DMS79 treated with DMSO at 0.1 percent for 48 hours (cell line): ENCODE data around the gene RPN1.
A peak's percentile ranks its signal among the peaks of the same experiment; 100 is the strongest.
"Not testable (repeated sequence)": the region's sequence is repeated elsewhere in the genome, so short reads cannot be mapped to it uniquely, and the experiment has no call there.

Experiments
- DNase-seq: peaks from one replicate; lab custom pipeline; 2025; lab: John Stamatoyannopoulos, UW

The RPN1 gene

DNA sequence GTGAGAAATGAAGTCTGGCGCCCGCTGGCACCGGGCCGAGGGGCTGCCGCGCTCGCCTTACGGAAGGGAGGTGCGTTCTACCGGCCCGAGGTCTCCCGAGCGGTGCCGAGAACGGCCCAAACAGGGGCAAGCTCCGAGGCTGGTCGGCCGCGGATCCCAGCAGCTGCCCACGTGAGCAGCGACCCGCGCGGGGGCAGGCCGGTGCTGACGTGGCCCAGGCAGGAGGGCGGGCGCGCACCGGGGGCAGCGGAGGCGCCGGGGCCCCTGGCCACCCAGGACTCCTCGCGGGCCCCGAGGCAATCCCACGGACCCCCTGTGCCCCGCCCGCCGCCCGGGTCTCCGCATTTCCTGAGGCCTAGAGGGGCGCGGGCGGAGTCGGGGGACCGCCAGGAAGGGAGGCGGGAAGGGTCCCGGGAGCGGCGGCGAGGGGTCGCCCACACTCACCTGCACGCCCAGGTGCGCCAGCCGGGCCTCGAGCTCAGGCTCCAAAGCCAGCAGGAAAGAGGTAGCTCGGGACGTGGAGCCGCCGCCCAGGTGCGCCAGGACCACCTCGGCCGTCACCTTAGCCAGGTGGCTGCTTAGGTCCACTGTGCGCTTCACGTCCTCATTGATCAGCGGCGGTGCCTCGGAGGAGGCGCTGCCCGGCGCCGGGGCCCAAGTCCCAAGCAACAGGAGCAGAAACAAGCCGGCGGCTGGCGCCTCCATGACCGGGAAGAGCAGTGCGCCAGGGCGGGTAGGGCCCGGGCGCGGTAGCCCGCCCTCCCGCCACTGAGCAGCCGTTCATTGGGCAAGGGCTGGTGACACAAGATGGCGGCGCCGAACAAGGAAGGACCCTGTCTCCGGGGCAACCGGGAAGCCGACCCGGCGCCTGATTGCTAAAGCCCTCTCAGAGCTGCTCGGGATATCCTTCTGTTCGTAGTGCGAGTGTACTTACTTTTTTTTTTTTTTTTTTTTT is at the start of gene RPN1:
TSS of gene RPN1 (minus strand) at position 723 of the 955 bp plus-strand sequence. CDS start at position 705, 18 bp downstream.
- peak; percentile 90 for DNase-seq

GRCh38 chr3:128698211-128699047 is 47.8 kb upstream of the RPN1 start:
- DNase-seq, result peak; percentile 27

- DNase-seq, result no peak
Measured at GRCh38 chr3:128697341-128697740, 46.7 kb upstream of the RPN1 start.

GRCh38 chr3:128693696-128694095 is 43.1 kb upstream of the RPN1 start:
- DNase-seq, result no peak

DNA sequence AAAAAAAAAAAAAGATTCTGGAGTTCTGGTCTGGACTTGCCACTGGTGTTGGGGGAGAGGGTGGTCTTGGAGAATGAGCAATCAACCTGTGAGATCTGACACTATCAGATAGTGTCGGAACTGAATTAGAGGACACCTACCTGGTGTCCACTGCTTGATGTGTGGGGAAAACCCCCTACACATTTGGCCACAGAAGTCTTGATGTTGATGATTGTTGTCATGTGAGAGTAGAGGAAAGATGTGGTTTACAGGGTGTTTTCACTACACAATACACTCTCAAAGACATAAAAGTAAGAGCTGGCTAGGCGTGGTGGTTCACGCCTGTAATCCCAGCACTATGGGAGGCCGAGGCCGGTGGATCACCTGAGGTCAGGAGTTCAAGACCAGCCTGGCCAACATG is 38.4 kb upstream of the RPN1 start:
- no peak for DNase-seq

DNA sequence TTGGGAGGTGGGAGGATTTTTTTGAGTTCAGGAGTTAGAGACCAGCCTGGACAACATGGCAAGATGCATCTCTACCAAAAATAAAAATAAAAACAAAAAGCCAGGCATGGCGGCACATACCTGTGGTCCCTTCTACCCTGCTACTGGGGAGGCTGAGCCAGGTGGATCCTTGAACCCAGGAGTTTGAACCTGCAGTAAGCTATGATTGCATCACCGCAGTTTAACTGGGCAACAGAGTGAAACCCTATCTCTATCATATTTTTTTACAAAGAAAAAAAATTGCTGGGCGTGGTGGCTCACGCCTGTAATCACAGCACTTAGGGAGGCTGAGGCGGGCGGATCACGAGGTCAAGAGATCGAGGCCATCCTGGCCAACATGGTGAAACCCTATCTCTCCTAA is 35.8 kb upstream of the RPN1 start:
- no peak for DNase-seq

- no peak for DNase-seq
Measured at GRCh38 chr3:128684986-128685726, 34.5 kb upstream of the RPN1 start.

DNA sequence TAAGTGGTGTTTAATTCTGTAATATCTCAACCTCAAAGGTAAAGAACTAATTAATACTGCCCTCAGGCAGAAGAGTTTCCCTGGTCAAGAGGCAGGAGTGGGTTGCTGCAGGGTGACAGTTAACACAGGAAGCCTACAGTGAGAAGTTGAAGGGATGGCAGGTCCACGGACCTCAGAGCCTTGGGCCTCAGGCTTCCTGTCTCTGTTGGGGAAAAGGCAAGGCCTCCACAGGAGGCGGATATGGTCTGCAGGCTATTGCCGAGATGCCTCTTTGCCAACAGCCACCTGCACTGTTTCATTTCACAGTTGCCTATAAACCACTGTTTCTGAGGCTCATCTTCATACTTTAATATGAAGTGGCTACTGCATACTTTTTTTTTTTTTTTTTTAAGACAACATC is 33.3 kb upstream of the RPN1 start:
- no peak for DNase-seq

GRCh38 chr3:128681369-128681829 is 30.8 kb upstream of the RPN1 start:
- peak; percentile 64 for DNase-seq

DNA sequence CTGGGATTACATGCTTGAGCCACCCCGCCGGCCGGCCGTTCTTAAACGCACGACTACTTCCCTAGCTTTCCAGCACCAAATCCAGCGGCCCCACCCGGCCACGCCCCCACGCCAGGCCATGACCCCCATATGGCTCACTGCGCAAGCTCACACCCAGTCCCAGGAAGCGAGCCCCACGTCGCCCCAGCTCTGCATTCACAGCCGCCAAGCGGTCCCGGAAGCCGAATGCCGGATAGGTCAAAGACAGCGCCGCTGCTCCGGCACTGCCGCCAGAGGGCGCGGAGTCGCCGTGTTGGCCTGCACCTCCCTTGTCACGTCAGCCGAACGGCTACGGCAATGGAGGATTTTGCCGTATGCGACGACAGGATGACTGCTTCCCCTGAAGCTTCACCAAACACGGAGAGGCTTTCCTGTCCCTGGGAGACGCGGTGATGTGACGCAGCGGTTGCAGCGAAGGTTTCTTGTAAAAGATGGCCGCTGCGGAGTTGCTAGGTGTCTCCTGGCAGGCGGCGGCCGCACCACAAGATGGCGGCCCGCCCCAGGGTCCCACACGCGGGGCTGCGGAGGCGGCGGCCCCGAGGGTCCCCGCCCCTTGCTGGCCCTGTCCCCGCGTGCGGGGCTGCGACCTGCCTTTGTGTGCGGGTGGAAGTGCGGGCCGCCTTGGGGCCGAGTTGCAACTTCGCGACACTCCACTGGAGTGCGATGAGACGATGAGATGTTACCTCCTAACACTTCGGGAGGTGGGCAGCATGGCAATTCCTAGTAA is 30.2 kb upstream of the RPN1 start:
- DNase-seq, result peak; percentile 98

DNA sequence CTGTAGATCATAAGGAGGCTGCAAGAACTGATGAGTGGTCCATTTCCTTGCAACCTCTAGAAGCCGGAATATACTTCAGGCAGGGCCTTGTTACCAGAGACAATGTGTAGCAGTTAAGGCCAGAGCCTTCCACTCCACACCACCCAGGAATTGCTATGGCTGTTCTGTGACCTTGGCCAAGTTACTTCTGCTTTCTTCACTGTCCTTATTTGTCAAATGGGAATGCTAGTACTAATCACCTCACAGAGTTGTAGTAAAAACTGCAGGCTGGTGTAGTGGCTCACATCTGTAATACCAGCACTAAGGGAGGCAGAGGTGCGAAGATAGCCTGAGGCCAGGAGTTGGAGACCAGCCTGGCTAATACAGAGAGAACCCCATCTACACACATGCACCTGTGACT is 28.7 kb upstream of the RPN1 start:
- DNase-seq, result no peak

DNA sequence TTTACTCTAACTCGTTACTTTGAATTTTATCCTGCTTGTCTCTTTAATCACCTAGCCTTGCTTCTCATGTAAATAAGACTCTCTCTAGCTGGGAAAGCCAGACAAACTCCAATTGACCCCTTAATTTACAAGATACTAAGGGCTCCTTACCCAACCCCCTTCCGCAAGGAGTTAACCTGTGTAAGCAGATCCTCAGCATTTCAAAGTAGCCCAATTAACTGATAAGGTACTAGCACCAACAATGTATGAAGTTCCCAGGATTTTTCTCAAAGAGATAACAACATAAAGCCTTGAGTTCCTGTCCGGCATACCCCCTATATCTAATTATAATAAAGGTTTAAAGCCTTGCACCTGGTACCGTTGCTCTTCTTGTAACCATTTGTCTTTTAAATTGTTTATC is 25.2 kb upstream of the RPN1 start:
- DNase-seq, result not testable (repeated sequence)

DNA sequence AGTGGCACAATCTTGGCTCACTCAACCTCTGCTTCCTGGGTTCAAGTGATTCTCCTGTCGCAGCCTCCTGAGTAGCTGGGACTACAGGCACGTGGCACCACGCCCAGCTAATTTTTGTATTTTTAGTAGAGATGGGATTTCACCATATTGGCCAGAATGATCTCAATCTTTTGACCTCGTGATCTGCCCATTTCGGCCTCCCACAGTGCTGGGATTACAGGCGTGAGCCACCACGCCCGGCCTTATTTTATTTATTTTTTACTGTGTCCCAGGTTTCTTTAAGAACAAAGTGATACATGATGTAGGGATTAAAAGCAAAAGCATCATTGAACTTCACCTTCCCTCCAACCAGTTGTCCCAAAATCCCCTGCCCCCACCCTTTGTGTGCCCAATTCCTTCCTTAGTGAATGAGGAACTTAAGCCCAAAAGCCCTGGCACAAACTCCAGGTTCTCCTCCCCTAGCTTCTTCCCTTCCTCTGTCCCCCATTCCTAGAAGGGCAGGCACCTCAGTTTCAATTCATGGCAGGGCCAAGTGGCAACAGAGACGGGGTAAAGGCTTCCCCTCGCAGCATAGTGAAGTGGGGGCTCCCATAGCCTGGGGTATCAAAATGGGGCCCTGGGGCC is 23.7 kb upstream of the RPN1 start:
- DNase-seq, result no peak

- DNase-seq, result no peak
Measured at GRCh38 chr3:128667641-128668040, 17.0 kb upstream of the RPN1 start.

GRCh38 chr3:128665362-128666021 is 14.9 kb upstream of the RPN1 start:
- DNase-seq, result no peak

- DNase-seq, result no peak
Measured at GRCh38 chr3:128663151-128663550, 12.5 kb upstream of the RPN1 start.

GRCh38 chr3:128655531-128655930 is 4.9 kb upstream of the RPN1 start:
- DNase-seq, result no peak

GRCh38 chr3:128653993-128654805 is 3.6 kb upstream of the RPN1 start:
- peak; percentile 20 for DNase-seq

DNA sequence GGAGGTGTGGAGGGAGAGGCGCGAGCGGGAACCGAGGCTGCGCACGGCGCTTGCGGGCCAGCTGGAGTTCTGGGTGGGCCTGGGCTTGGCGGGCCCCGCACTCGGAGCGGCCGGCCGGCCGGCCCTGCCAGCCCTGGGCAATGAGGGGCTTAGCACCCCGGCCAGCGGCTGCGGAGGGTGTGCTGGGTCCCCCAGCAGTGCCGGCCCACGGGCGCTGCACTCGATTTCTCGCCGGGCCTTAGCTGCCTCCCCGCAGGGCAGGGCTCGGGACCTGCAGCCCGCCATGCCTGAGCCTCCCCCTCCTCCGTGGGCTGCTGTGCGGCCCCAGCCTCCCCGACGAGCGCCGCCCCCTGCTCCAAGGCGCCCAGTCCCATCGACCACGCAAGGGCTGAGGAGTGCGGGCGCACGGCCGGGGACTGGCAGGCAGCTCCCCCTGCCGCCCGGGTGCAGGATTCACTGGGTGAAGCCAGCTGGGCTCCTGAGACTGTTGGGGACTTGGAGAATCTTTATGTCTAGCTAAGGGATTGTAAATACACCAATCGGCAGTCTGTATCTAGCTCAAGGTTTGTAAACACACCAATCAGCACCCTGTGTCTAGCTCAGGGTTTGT is 2.9 kb upstream of the RPN1 start:
- not testable (repeated sequence) for DNase-seq
